ENCODE results near the gene TLX2. TPM values are rescaled to one million over a fixed set of nuclear protein-coding genes. Genes with fewer than 3 reads are reported as not detected.
A peak's percentile ranks its signal among the peaks of the same experiment; 100 is the strongest.
"Not testable (repeated sequence)": the region's sequence is repeated elsewhere in the genome, so short reads cannot be mapped to it uniquely, and the experiment has no call there.

The TLX2 gene
- polyA plus RNA-seq, 12 donors: 0.08 to 0.43 TPM; not detected in 10

DNA sequence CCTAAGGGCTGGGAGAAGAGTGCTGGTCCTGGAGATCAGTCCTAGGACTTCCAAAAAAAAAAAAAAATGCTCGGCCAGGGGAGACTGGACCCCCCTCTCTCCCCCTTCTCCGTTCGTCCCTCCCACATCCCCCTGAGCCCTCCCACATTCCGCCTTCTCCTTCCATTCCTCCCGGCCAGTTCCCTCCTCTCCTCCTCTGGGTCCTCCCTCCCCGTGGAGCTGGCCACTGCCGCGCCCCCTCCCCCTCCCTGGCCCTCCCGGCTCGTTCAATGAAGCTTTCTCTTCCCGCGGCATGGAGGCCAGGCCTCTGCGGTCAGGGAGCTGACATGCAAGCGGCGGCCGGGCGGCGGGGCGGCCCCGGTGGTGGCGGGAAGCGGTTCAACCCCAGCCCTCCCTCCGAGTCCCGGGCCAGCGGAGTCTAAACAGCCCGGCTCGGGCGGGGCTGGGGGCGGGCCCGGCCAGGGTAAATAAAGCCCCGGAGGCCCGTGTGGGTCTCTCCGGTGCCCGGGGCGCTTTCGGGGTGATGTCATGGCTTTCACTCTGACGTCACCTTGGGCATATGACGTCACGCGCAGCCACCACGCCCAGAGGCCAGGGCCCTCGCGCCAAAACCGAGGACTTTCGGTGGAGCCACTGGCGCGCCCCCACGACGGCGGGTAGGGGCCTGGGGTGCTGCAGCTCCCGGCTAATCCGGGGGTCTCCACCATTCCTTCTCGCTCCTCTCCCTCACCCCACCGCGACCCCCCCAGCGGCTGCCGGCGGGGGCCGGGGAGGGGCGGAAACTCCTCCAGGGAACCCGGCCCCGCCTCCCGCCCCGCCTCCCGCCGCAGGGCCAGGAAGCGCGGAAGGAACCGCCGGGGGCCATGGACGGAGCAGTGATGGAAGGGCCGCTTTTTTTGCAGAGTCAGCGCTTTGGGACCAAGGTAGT, 39.9 kb downstream of the TLX2 start, which contains the start of the genes DOK1 and LOXL3:
Gene DOK1, plus strand, starts transcription at position 829 of the 928 bp plus-strand sequence. Its CDS starts 35 bp downstream, at position 864.
Gene LOXL3, minus strand, starts transcription at position 51 of the 928 bp plus-strand sequence. CDS start 1,308 bp downstream, outside the sequence.
- DNase-seq: peak; percentile 90

GRCh38 chr2:74554820-74555531, 40.7 kb downstream of the TLX2 start:
- peak; percentile 34 for DNase-seq

DNA sequence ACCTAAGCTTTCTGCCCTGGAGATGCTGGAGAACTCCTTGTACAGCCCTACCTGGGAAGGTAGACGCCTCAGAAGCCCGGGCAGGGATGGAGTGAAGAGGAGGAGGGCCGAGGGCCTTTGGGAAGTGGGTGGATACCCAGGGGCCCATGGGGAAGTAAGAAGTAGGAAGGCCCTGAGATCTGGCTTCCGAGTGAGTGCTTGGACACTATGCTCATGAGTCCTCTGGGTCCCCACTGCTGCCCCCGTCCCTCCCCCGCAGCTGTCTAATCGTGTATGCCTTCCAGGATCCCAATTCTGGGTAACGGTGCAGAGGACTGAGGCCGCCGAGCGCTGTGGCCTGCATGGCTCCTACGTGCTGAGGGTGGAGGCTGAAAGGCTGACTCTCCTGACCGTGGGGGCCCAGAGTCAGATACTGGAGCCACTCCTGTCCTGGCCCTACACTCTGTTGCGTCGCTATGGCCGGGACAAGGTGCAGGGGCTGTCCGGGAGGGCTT, 41.4 kb downstream of the TLX2 start:
- no peak for DNase-seq

DNA sequence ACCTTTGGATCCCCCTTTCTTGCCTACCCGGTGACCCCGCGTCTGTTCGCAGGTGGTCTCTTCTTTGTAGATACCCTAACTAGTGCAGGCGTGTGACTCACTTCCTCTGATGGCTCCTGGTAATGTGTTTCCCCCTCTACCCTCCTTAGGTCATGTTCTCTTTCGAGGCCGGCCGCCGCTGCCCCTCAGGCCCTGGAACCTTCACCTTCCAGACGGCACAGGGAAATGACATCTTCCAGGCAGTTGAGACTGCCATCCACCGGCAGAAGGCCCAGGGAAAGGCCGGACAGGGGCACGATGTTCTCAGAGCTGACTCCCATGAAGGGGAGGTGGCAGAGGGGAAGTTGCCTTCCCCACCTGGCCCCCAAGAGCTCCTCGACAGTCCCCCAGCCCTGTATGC, 41.9 kb downstream of the TLX2 start:
- DNase-seq: no peak

- no peak for DNase-seq
These were observed 42.7 kb downstream of the TLX2 start for GRCh38 chr2:74556831-74557370.

- no peak for DNase-seq
These were observed 44.3 kb downstream of the TLX2 start for GRCh38 chr2:74558284-74559230.

- no peak for DNase-seq
These were observed 45.7 kb downstream of the TLX2 start for GRCh38 chr2:74559912-74560311.

GRCh38 chr2:74560591-74560990, 46.3 kb downstream of the TLX2 start:
- DNase-seq: no peak

GRCh38 chr2:74561022-74561421, 46.8 kb downstream of the TLX2 start:
- not testable (repeated sequence) for DNase-seq

GRCh38 chr2:74562126-74562775, 48.0 kb downstream of the TLX2 start:
- no peak for DNase-seq

DNA sequence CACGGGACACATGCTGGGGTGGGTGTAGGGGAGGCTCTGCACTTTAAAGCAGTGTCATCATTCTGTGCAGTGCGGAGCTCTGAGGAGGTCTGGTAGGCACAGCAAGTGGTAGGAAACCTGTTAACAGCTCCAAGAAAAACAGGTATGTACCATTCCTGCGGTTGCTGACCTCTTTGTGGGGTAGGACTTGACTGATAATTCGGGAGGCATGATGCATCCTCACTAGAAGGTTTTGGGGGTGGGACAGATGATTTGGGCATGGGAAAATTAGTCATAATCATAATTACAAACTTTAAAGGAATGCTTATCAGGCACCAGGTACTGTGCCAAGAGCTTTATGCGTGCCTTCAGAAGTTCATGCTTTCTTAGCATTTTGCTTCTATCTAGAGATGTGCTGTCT, 50.0 kb downstream of the TLX2 start:
- no peak for DNase-seq

DNA sequence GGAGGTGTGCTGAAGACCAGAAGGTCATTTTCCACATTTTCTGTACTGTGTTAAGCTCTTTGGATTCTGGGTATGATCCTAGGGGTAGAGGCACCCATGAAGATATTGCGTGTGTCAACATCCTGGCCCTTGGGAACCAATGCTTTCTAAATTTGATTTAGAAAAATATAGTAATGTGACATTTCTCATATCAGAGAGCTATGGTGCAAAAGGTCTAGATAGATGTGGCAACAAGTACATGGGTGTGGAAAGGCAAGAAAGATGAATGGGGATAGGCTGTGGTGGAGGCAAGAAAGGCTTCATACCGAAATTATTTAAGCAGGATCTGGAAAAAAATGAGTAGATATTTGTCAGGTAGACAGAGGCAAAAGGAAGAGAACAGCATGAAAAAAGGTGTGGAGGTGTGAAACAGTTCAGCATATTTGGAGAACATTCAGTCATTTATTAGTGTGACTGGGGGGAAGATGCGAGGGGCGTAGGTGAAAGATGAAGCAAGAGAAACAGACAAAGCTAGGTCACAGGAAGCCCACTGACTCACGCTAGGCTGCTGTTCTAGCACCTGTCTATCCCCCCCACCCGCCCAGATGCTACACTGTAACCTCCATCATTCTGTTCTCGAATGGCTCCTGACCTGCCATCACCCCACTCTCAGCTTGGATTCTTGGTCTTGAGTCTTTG, 52.0 kb downstream of the TLX2 start:
- no peak for DNase-seq

DNA sequence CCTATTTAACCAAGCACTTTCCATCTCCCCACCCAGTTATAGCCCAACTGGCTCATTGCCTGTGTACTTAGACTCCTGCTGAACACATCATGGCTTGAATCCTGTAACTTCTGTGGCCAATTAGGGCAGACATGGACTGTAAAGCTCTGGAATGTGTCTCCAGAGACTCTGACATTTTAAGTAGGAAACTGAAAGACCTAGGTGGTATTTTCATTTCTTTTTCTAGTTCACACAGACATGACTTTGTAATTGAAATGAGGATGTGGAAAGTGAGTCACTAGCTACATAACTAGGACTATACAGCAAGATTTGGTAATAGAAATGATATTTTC, 52.5 kb downstream of the TLX2 start:
- no peak for DNase-seq

Other genes starting within 250 kb of the TLX2 start
- 10 to 100 TPM in 1 of 12 donors, 1 to 10 TPM in 10, not detected in 1; 1.4 to 12.3 (median 2.4) TPM for gene SLC4A5, start 171.0 kb upstream of the TLX2 start, polyA plus RNA-seq (ENCODE audit: insufficient read length in 12 of 12)
- gene DCTN1, start 134.1 kb upstream of the TLX2 start, polyA plus RNA-seq (ENCODE audit: insufficient read length in 12 of 12): 100 to 1,000 TPM in 4 of 12 donors, 10 to 100 TPM in 7, not detected in 1; 81.5 to 146 (median 93.2) TPM
- gene C2orf81, start 92.8 kb upstream of the TLX2 start, polyA plus RNA-seq (ENCODE audit: insufficient read length in 12 of 12): 1 to 10 TPM in 10 of 12 donors, not detected in 2; 1.6 to 3.8 (median 2.0) TPM
- gene WDR54, start 92.7 kb upstream of the TLX2 start, polyA plus RNA-seq (ENCODE audit: insufficient read length in 12 of 12): 10 to 100 TPM in 6 of 12 donors, 1 to 10 TPM in 5, not detected in 1; 7.6 to 19.8 (median 10.0) TPM
- 10 to 100 TPM in 11 of 12 donors, not detected in 1; 32.5 to 58.4 (median 47.7) TPM for gene RTKN, start 72.5 kb upstream of the TLX2 start, polyA plus RNA-seq (ENCODE audit: insufficient read length in 12 of 12)
- 10 to 100 TPM in 11 of 12 donors, not detected in 1; 12.8 to 42.3 (median 16.1) TPM for gene INO80B, start 59.4 kb upstream of the TLX2 start, polyA plus RNA-seq (ENCODE audit: insufficient read length in 12 of 12)
- 10 to 100 TPM in 11 of 12 donors, not detected in 1; 41.4 to 76.6 (median 52.2) TPM for gene WBP1, start 56.0 kb upstream of the TLX2 start, polyA plus RNA-seq (ENCODE audit: insufficient read length in 12 of 12)
- gene MOGS, start 49.1 kb upstream of the TLX2 start, polyA plus RNA-seq (ENCODE audit: insufficient read length in 12 of 12): 10 to 100 TPM in 11 of 12 donors, not detected in 1; 25.7 to 85.9 (median 32.7) TPM
- gene MRPL53, start 41.8 kb upstream of the TLX2 start, polyA plus RNA-seq (ENCODE audit: insufficient read length in 12 of 12): 10 to 100 TPM in 11 of 12 donors, not detected in 1; 40.9 to 97.0 (median 56.2) TPM
- 10 to 100 TPM in 4 of 12 donors, 1 to 10 TPM in 7, not detected in 1; 5.4 to 14.4 (median 8.5) TPM for gene CCDC142, start 31.5 kb upstream of the TLX2 start, polyA plus RNA-seq (ENCODE audit: insufficient read length in 12 of 12)
- gene TTC31, start 31.4 kb upstream of the TLX2 start, polyA plus RNA-seq (ENCODE audit: insufficient read length in 12 of 12): 10 to 100 TPM in 11 of 12 donors, not detected in 1; 15.3 to 36.6 (median 19.2) TPM
- 1 to 10 TPM in 2 of 12 donors, under 1 TPM in 7, not detected in 3; 0.27 to 1.5 (median 0.78) TPM for gene LBX2, start 14.8 kb upstream of the TLX2 start, polyA plus RNA-seq (ENCODE audit: insufficient read length in 12 of 12)
- gene PCGF1, start 6.8 kb upstream of the TLX2 start, polyA plus RNA-seq (ENCODE audit: insufficient read length in 12 of 12): 10 to 100 TPM in 10 of 12 donors, not detected in 2; 10.4 to 19.6 (median 13.0) TPM
- 10 to 100 TPM in 1 of 12 donors, 1 to 10 TPM in 3, under 1 TPM in 3, not detected in 5; 0.08 to 15.4 (median 1.0) TPM for gene DQX1, start 11.8 kb downstream of the TLX2 start, polyA plus RNA-seq (ENCODE audit: insufficient read length in 12 of 12)
- gene AUP1, start 15.3 kb downstream of the TLX2 start, polyA plus RNA-seq (ENCODE audit: insufficient read length in 12 of 12): 10 to 100 TPM in 11 of 12 donors, not detected in 1; 53.8 to 89.9 (median 64.6) TPM
- gene HTRA2, start 15.5 kb downstream of the TLX2 start, polyA plus RNA-seq (ENCODE audit: insufficient read length in 12 of 12): 10 to 100 TPM in 11 of 12 donors, not detected in 1; 20.1 to 30.4 (median 27.9) TPM
- 1 to 10 TPM in 10 of 12 donors, not detected in 2; 6.5 to 9.6 (median 7.5) TPM for gene LOXL3, start 39.5 kb downstream of the TLX2 start, polyA plus RNA-seq (ENCODE audit: insufficient read length in 12 of 12)
- gene DOK1, start 40.3 kb downstream of the TLX2 start, polyA plus RNA-seq (ENCODE audit: insufficient read length in 12 of 12): 10 to 100 TPM in 1 of 12 donors, 1 to 10 TPM in 10, not detected in 1; 4.7 to 28.7 (median 6.0) TPM
- gene M1AP, start 133.9 kb downstream of the TLX2 start, polyA plus RNA-seq (ENCODE audit: insufficient read length in 12 of 12): 1 to 10 TPM in 1 of 12 donors, under 1 TPM in 5, not detected in 6; 0.08 to 1.4 (median 0.27) TPM
- gene SEMA4F, start 139.8 kb downstream of the TLX2 start, polyA plus RNA-seq (ENCODE audit: insufficient read length in 12 of 12): 1 to 10 TPM in 10 of 12 donors, not detected in 2; 2.3 to 5.0 (median 3.7) TPM

Data from muscle of arm (tissue), 12 donors.